Glomerular visceral epithelial cell (primary cell): ENCODE data around the gene PRPH.
"Not testable (repeated sequence)": the region's sequence is repeated elsewhere in the genome, so short reads cannot be mapped to it uniquely, and the experiment has no call there.

Source experiments
- DNase-seq: peaks from one replicate; pipeline ENCODE4 v3.0.0-alpha.2; 2016; ENCODE audit errors: extremely low spot score

PRPH gene

GRCh38 chr12:49295082-49295936 lies at the start of gene PRPH:
PRPH (plus strand) TSS chr12:49295147; CDS start chr12:49295201, 54 bp downstream.
- no peak for DNase-seq

- DNase-seq, result no peak
These were observed 43.6 kb upstream of the PRPH start for GRCh38 chr12:49251357-49251756.

- peak; percentile 43 for DNase-seq
These were observed 41.8 kb upstream of the PRPH start for GRCh38 chr12:49253033-49253623.

- DNase-seq, result not testable (repeated sequence)
These were observed 39.5 kb upstream of the PRPH start for GRCh38 chr12:49255456-49255855.

- DNase-seq, result no peak
These were observed 38.9 kb upstream of the PRPH start for GRCh38 chr12:49255857-49256637.

DNA sequence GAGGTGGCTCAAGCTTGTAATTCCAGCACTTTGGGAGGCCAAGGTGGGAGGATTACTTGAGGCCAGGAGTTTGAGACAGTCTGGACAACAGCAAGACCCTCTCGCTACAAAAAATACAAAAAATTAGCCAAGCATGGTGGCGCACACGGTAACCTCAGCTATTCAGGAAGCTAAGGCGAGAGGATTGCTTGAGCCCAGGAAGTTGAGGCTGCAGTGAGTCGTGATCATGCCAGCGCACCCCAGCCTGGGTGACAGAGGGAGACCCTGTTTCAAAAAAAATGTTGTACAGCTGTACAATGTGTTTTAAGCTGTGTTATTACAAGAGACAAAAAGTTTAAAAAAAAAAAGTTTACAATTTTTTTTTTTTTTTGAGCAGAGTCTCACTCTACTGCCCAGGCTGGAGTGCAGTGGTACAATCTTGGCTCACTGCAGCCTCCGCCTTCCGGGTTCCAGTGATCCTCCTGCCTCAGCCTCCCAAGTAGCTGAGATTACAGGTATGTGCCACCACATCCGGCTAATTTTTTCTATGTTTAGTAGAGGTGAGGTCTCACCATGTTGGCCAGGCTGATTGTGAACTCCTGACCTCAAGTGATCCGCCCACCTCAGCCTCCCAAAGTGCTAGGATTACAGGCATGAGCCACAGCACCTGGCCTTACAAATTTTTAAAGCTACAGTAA lies 37.3 kb upstream of the PRPH start:
- DNase-seq, result not testable (repeated sequence)

DNA sequence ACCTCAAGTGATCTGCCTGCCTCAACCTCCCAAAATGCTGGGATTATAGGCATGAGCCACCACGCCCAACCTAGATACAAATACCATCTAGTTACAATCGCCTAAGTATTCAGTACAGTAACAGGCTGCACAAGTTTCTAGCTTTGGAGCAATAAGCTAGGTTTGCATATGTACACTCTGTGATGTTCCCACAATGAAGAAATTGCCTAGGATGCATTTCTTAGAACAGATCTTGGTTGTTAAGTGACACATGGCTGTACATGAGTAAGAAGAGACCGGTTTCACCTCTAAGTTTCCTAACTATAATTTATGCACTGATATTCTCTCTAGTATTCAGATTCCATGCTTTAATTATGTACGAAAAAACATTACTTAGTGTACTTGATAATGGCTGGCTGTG lies 35.5 kb upstream of the PRPH start:
- DNase-seq, result no peak

DNA sequence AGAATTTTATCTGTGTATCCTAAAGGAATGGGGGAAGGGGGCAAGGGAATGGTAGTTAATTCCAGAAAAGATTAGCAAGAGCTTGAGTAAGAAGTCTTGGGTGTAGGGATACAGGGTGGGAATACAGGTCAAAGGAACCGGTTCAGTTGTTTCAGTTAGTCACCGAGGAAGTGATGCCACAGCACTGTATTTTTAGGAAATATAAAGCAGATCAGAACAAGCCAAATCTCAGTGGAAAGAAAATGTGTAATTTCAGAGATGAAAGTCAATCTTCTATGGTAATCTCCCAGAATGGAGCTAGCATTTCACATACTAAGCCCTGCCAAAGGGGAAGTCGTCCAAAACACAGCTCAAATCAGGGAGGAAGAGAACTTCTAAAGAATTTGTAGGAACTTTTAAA lies 34.8 kb upstream of the PRPH start:
- peak; percentile 42 for DNase-seq

DNA sequence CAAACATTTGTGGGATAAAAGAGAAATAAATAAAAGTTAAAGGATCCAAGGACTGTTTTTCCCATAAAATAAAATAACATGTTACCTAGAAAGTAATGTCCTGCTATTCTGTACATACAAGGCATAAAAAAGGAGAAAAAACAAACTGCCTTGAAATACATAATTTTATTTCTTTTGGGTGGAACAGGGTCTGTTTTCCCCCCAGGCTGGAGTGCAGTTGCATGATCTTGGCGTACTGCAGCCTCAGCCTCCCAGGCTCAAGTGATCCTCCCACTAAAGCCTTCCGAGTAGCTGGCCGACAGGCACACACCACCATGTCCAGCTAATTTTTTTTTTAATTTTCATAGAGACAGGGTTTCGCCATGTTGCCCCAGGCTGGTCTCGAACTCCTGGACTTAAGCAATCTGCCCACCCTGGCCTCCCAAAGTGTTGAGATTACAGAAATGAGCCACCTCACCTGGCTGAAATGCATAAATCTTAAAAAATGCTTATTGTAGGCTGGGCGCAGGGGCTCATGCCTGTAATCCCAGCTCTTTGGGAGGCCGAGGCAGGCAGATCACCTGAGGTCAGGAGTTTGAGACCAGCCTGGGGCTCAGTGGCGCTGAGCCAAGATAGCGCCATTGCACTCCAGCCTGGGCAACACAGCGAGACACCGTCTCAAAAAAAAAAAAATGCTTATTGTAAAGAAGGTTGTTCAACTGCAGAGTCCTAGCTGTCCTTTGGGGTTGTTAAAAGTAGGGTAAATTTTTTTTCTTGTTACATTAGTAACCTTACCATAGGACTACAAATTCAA lies 34.2 kb upstream of the PRPH start:
- DNase-seq, result no peak

DNA sequence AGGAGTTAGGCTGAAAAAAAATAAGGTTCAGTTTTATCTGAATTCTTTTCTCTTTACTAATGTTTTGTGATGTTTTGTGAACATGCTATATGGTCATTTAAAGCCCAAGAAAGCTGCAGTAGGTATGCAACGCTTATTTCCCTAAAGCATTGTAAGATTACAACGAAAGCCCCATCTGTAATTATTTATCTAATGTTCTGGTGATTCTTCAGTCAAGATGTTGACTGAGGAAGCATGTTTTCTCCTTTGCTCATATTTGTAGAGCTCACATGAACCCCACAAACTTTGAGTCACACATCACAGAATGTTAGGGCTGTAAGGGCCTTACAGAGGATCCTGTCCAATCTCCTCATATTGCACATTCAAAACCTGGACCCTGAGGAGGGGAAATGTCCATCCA lies 33.2 kb upstream of the PRPH start:
- no peak for DNase-seq

- no peak for DNase-seq
These were observed 31.6 kb upstream of the PRPH start for GRCh38 chr12:49263400-49263763.

DNA sequence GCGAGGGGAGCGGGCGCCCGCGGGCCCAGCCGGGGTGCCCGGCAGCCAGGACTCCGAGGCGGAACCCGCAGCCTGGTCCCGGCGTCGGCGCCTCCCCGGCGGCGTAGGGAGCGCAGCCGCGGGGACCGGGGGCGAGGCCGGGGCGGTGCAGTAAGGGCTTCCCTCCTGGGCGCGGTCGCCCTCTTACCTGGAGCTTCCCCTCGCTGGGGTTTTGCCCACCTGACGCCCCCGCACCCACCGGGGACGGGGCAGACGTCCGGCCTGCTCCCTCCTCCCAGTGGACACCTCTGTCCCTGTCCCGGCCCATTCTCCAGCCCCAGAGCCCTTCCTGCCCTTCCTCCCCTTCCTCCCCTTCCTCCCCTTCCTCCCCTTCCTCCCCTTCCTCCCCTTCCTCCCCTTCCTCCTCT lies 30.5 kb upstream of the PRPH start:
- DNase-seq, result no peak

- DNase-seq, result peak; percentile 98
These were observed 29.8 kb upstream of the PRPH start, which contains the start of gene TUBA1C for GRCh38 chr12:49264873-49265792. TUBA1C (plus strand) TSS chr12:49265082; CDS start chr12:49265182, 100 bp downstream.

GRCh38 chr12:49269191-49269590 lies 25.8 kb upstream of the PRPH start:
- peak; percentile 58 for DNase-seq

- no peak for DNase-seq
These were observed 21.9 kb upstream of the PRPH start for GRCh38 chr12:49272790-49273725.

DNA sequence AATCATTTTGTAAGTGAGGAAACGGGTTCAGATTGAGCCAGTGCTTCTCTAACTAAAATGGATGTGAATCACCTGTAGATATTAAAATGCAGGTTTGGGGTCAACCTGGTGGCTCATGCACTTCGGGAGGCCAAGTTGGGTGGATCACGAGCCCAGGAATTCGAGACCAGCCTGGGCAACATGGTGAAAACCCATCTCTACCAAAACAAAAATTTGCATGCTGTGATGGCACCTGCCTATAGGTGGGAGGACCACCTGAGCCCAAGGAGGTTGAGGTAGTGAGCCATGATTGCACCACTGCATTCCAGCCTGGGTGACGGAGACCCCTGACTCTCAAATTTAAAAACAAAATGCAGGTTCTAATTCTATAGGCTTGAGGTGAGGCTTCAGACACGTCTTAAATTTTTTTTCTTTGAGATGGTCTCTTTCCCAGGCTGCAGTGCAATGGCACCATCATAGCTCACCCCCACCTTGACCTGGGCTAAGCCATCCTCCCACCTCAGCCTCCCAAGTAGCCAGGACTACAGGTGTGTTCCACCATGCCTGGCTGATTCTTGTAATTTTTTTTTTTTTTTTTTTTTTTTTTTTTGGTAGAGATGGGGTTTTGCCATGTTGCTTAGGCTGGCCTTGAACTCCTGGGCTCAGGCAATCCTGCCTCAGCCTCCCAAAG lies 21.1 kb upstream of the PRPH start:
- no peak for DNase-seq

DNA sequence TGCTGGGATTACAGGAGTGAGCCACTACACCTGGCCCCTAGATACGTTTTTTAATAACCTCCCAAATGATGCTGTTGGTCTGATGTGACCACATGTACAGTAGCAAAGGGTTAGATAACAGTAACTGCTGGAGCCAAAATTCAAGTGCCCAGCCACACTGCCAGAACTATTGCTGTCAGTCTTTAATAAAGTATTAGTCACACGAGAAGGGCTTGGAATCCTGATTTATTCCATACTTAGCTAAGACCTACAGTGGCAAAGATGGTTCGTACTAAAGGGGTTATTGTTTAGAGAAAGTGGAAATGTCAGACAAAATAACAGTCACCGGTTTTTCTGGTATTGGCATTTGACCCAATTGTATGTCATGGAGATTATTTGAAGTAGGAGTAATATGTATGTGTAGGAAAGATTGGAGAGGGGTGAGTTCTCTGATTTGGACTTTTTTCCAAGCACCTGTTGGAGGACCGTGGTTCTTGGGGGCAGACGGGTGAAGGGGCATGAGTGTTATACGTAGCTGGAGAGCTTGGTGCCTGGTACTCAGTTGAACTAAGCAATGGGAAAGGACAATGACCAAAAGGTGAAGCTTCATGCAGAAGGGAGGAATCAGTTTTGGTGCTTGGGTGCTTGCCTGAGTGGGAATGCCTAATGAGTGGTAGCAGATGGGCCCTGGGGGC lies 20.4 kb upstream of the PRPH start:
- no peak for DNase-seq
